ENCODE measurements around the gene REN.

The REN gene

GRCh38 chr1:204143276-204144041 lies 22.7 kb downstream of the REN start:
- no peak overlapping the region for H3K4me3 ChIP-seq (ENCODE audit: low read depth in 1 of 2, low read length in 1 of 2)
- peaks cover 29% of the 10 kb centered on the region for H3K27me3 ChIP-seq
- TF ChIP-seq CTCF (IDR thresholded peaks at IDR 0.05) = no peak
- H3K27ac ChIP-seq = no peak overlapping the region
- H3K36me3 ChIP-seq = no peaks in the 10 kb centered on the region
- H3K4me1 ChIP-seq (ENCODE audit: control insufficient read depth in 1 of 2, insufficient read depth in 1 of 2, low read depth in 1 of 2, low read length in 1 of 2) = no peaks in the 10 kb centered on the region
- H3K9me3 ChIP-seq = no peaks in the 10 kb centered on the region

DNA sequence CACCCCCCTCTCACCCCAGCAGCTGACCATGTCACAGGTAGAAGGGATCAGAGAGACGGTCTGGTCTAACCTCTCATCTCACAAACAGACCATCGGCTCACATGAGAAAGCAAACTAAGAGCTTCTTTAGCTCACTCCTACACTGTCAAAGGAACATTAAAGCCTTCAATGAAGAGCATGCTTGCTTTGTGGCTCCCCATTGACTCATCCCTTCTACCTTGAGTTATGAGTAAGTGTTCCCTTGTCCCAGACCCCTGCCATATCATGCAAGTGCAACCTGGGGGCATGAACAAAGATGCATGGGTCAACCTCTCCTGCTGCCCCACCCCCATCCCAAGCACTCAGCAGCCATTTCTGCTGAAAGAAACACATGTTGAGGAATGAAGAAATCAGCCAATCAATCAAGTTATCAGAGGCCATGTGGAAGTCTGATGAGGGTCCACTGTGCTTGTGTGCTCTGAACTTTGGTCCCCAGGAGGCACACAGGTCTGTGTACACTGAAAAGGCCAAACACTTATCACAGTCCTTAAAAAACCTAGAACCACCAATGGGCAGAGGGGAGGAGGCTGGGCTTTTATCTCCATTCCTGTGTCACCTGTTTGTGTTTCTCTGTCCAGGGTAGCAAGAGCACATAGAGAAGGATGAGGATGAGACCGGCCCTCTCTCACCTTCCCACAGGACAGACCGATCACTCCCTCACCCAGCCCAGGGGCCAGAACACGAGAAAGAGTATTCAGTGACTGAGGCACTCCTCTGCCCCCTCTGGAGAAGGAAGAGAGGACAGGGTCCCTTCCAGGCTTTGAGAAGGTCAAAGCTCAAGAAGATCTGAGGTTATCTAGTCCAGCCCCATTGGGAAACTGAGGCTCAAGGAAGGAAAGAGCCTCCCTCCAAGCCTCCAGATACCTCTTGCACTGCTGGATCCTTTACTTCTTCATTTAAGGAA lies 23.8 kb downstream of the REN start:
- Histone ChIP-seq H3K36me3 (no peaks in the 10 kb centered on the region), H3K9me3 (no peaks in the 10 kb centered on the region), H3K27me3 (peaks cover 23% of the 10 kb centered on the region), H3K27ac (no peak overlapping the region), H3K4me3 (ENCODE audit: low read depth in 1 of 2, low read length in 1 of 2) (no peak overlapping the region), H3K4me1 (ENCODE audit: control insufficient read depth in 1 of 2, insufficient read depth in 1 of 2, low read depth in 1 of 2, low read length in 1 of 2) (no peaks in the 10 kb centered on the region)
- no peak for TF ChIP-seq CTCF (IDR thresholded peaks at IDR 0.05)

DNA sequence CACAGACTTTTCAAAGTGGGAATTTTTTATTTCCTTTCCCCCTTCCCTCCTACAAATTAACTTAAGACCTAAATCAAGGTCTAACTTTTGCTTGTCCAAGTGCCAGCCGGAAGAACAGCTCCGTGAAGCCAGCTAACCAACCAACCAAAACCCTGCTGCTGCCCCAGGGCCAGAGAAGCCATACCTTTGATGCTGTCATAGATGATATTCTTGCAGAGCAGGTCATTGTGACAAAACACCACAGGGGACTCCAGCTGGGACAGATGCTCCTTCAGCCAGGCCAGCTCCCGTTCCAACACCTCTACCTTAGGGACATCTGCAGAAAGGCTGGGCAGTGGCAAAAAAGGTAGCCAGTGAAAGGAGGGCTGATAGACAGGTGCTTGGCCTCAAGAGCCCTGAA lies 25.0 kb downstream of the REN start:
- Histone ChIP-seq H3K36me3 (no peaks in the 10 kb centered on the region), H3K4me3 (ENCODE audit: low read depth in 1 of 2, low read length in 1 of 2) (no peak overlapping the region), H3K27ac (no peak overlapping the region), H3K27me3 (peaks cover 23% of the 10 kb centered on the region), H3K9me3 (no peaks in the 10 kb centered on the region), H3K4me1 (ENCODE audit: control insufficient read depth in 1 of 2, insufficient read depth in 1 of 2, low read depth in 1 of 2, low read length in 1 of 2) (no peaks in the 10 kb centered on the region)
- no peak for TF ChIP-seq CTCF (IDR thresholded peaks at IDR 0.05)

GRCh38 chr1:204139952-204140351 lies 26.2 kb downstream of the REN start:
- Histone ChIP-seq H3K9me3 (no peaks in the 10 kb centered on the region), H3K4me3 (ENCODE audit: low read depth in 1 of 2, low read length in 1 of 2) (no peak overlapping the region), H3K36me3 (no peaks in the 10 kb centered on the region), H3K4me1 (ENCODE audit: control insufficient read depth in 1 of 2, insufficient read depth in 1 of 2, low read depth in 1 of 2, low read length in 1 of 2) (no peaks in the 10 kb centered on the region), H3K27ac (no peak overlapping the region), H3K27me3 (peaks cover 18% of the 10 kb centered on the region)
- TF ChIP-seq CTCF (IDR thresholded peaks at IDR 0.05) = no peak

DNA sequence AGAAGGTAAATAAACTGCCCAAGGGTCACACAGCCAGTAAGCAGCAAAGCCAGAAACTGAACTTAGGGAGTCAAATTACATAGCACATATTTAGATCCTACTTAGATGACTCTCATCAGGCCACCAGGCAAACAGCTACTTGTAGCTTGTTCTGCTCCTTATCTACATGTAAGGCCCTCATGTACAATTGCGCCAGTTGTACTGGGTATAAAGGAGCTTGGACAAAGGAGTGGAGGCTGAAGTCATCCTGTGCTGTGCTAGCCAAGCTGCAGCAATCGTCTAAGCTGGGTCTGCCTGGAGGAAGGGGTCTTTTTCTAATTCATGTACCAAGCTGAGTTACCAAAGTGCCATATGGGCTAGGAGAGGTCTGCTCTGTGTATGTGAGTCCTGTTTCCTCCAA lies 27.0 kb downstream of the REN start:
- H3K27ac ChIP-seq = no peak overlapping the region
- no peak overlapping the region for H3K4me3 ChIP-seq (ENCODE audit: low read depth in 1 of 2, low read length in 1 of 2)
- H3K9me3 ChIP-seq = no peaks in the 10 kb centered on the region
- no peaks in the 10 kb centered on the region for H3K4me1 ChIP-seq (ENCODE audit: control insufficient read depth in 1 of 2, insufficient read depth in 1 of 2, low read depth in 1 of 2, low read length in 1 of 2)
- TF ChIP-seq CTCF (IDR thresholded peaks at IDR 0.05) = no peak
- H3K36me3 ChIP-seq = no peaks in the 10 kb centered on the region
- H3K27me3 ChIP-seq = peaks cover 13% of the 10 kb centered on the region

Data from neutrophil (primary cell).